ENCODE results near the gene APBB2. TPM values are rescaled to one million over a fixed set of nuclear protein-coding genes. Genes with fewer than 3 reads are reported as not detected.

APBB2 gene
- total and polyA plus RNA-seq, 10 of the 15 experiments (the other 5 are each of a cell fraction or from before 2014, with no cell fraction given), result 2.7 to 24.6 (median 19.0) TPM

DNA sequence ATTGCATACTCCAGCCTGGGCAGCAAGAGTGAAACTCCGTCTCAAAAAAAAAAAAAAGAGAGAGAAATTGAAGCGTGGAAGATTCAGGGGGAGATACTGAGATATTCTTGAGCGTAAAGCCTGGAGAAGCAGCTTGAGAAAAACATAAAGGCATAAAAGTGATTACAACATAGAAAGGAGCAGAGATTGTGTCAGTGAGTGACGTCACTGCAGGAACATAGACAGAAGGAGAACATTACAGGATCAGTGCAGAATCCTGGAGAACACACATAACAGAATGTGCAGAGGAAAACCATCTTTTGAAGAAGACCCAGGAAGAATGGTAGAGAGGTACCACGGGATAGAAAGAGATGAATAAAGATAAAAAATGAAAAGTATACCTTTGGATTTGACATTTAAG is 147.0 kb downstream of the APBB2 start:
- no TSS peak for BruUV-seq (replicated peaks)
- ChIA-PET SMC1A (ENCODE audit: uncharacterized antibody, unreplicated experiment) (interaction anchor here (1.0 kb wide), 1 partner anchor 9 kb away, joined by 3 read pairs; no protein-coding TSS in a partner anchor), POLR2A (no interaction called here), RAD21 (ENCODE audit: unreplicated experiment) (no interaction called here), CTCF (interaction anchor here (1.1 to 1.4 kb wide), 3 partner anchors 12 to 127 kb away, joined by 3 to 4 read pairs (median 3); no protein-coding TSS in a partner anchor)
- Histone ChIP-seq H3K27me3 (replicated peaks in 1 of 2; ENCODE audit: control insufficient read depth in 2 of 2, insufficient read depth in 2 of 2, low read length in 1 of 2) (no peaks in the 10 kb centered on the region), H3K4me3 (no peak overlapping the region), H3K9ac (ENCODE audit: control insufficient read depth, insufficient read depth, low read length) (no peak overlapping the region), H3K79me2 (ENCODE audit: control insufficient read depth, insufficient read depth, low read length) (peaks cover 5% of the 10 kb centered on the region), H3K9me3 (replicated peaks; ENCODE audit: control insufficient read depth, insufficient read depth, low read length) (no peaks in the 10 kb centered on the region; the same call in 2 of the 3 replicates), H3K27ac (ENCODE audit: control insufficient read depth, insufficient read depth) (no peak overlapping the region), H2AFZ (ENCODE audit: control insufficient read depth, low read depth, low read length) (no peak overlapping the region), H3K36me3 (ENCODE audit: control insufficient read depth in 2 of 2, insufficient read depth in 2 of 2, low read length in 1 of 2) (no peaks in the 10 kb centered on the region), H3K4me2 (ENCODE audit: control insufficient read depth, insufficient read depth) (no peak overlapping the region), H3K4me1 (ENCODE audit: control insufficient read depth, insufficient read depth, low read length) (peaks cover 6% of the 10 kb centered on the region), H4K20me1 (ENCODE audit: control insufficient read depth, insufficient read depth) (no peaks in the 10 kb centered on the region)
- DNase-seq (ENCODE audit: low read depth, low spot score) (no peak), ATAC-seq (no peak), FAIRE-seq (no peak)
- intact Hi-C loops (cut with micrococcal nuclease; ENCODE audit: unreplicated experiment), result no loop called here
- WGBS (ENCODE audit: insufficient coverage, insufficient replicate concordance, low lambda C conversion rate, missing lambda C conversion rate), result 92% methylated on average over 5 of the region's 5 CpGs
- in situ Hi-C loops (cut with MboI), result no loop called here
- TF ChIP-seq TBL1XR1 (IDR thresholded peaks at IDR 0.05; ENCODE audit: low read depth, low read length), result no peak

DNA sequence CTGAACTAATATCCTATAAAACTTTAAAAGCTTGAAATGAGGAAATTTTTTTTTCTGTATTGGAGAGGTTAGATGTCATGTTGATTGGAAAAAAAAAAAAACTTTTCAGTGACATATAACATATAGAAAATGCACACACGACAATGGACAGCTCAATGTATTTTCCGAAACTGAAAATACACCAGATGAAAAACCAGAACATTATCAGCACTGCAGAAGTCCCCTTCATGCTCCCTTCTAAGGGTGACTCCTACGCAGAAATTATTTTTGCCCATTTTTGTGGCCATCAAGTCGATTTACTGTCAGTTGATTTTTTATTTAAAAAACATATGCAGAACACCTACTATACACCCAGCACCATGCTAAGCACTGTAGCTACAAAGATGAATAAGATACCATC is 148.3 kb downstream of the APBB2 start:
- FAIRE-seq, result no peak
- RAD21 ChIA-PET (ENCODE audit: unreplicated experiment), result interaction anchor here (0.9 to 1.8 kb wide), 11 partner anchors 8 to 148 kb away, joined by 3 to 9 read pairs (median 4); partner anchors contain the start of gene APBB2
- no peaks in the 10 kb centered on the region for H3K36me3 ChIP-seq (ENCODE audit: control insufficient read depth in 2 of 2, insufficient read depth in 2 of 2, low read length in 1 of 2)
- H3K9me3 ChIP-seq (replicated peaks; ENCODE audit: control insufficient read depth, insufficient read depth, low read length), result no peaks in the 10 kb centered on the region; the same call in 2 of the 3 replicates
- H3K27ac ChIP-seq (ENCODE audit: control insufficient read depth, insufficient read depth), result no peak overlapping the region
- no TSS peak for BruUV-seq (replicated peaks)
- SMC1A ChIA-PET (ENCODE audit: uncharacterized antibody, unreplicated experiment), result interaction anchor here (0.7 to 2.2 kb wide), 16 partner anchors 8 to 146 kb away, joined by 3 to 9 read pairs (median 4); no protein-coding TSS in a partner anchor
- CTCF ChIA-PET, result interaction anchor here (0.6 to 1.7 kb wide), 6 partner anchors 14 to 148 kb away, joined by 3 to 10 read pairs (median 3); partner anchors contain the start of gene APBB2
- DNase-seq (ENCODE audit: low read depth, low spot score), result no peak
- no peaks in the 10 kb centered on the region; the same call in 1 of the 2 replicates for H3K4me1 ChIP-seq (ENCODE audit: control insufficient read depth, insufficient read depth, low read length)
- no peak overlapping the region for H3K9ac ChIP-seq (ENCODE audit: control insufficient read depth, insufficient read depth, low read length)
- H2AFZ ChIP-seq (ENCODE audit: control insufficient read depth, low read depth, low read length), result no peak overlapping the region
- intact Hi-C loops (cut with micrococcal nuclease; ENCODE audit: unreplicated experiment) (no loop called here), in situ Hi-C loops (cut with MboI) (no loop called here)
- H3K79me2 ChIP-seq (ENCODE audit: control insufficient read depth, insufficient read depth, low read length), result peaks cover 2% of the 10 kb centered on the region
- H3K4me3 ChIP-seq, result no peak overlapping the region
- WGBS (ENCODE audit: insufficient coverage, insufficient replicate concordance, low lambda C conversion rate, missing lambda C conversion rate), result 22% methylated on average over 4 of the region's 4 CpGs
- POLR2A ChIA-PET, result interaction anchor here (0.8 to 1.1 kb wide), 2 partner anchors 15 to 74 kb away, joined by 3 to 4 read pairs; no protein-coding TSS in a partner anchor
- no peaks in the 10 kb centered on the region for H3K27me3 ChIP-seq (replicated peaks in 1 of 2; ENCODE audit: control insufficient read depth in 2 of 2, insufficient read depth in 2 of 2, low read length in 1 of 2)
- TF ChIP-seq, protein P1, sequence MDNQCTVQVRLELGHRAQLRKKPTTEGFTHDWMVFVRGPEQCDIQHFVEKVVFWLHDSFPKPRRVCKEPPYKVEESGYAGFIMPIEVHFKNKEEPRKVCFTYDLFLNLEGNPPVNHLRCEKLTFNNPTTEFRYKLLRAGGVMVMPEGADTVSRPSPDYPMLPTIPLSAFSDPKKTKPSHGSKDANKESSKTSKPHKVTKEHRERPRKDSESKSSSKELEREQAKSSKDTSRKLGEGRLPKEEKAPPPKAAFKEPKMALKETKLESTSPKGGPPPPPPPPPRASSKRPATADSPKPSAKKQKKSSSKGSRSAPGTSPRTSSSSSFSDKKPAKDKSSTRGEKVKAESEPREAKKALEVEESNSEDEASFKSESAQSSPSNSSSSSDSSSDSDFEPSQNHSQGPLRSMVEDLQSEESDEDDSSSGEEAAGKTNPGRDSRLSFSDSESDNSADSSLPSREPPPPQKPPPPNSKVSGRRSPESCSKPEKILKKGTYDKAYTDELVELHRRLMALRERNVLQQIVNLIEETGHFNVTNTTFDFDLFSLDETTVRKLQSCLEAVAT (IDR thresholded peaks at IDR 0.05), result no peak
- TF ChIP-seq MEF2A (IDR thresholded peaks at IDR 0.05; ENCODE audit: insufficient read depth, low read depth, low read length) (0 out of 2 replicates have a peak, but pooled peaks have one; percentile 11), TBL1XR1 (IDR thresholded peaks at IDR 0.05; ENCODE audit: low read depth, low read length) (no peak), ZNF592 (IDR thresholded peaks at IDR 0.05) (no peak), RUNX3 (IDR thresholded peaks at IDR 0.05; ENCODE audit: low read length) (peak; percentile 36; the same call in 1 of the 2 replicates), ATF7 (IDR thresholded peaks at IDR 0.05; ENCODE audit: low read depth) (0 out of 2 replicates have a peak, but pooled peaks have one; percentile 12), NFIC (IDR thresholded peaks at IDR 0.05; ENCODE audit: low read depth, low read length) (0 out of 2 replicates have a peak, but pooled peaks have one; percentile 38), ZNF384 (IDR thresholded peaks at IDR 0.05; ENCODE audit: borderline replicate concordance, low read depth, low read length) (peak; percentile 50; the same call in 1 of the 2 replicates)
- ATAC-seq, result peak; percentile 85
- no peaks in the 10 kb centered on the region for H4K20me1 ChIP-seq (ENCODE audit: control insufficient read depth, insufficient read depth)
- no peak overlapping the region for H3K4me2 ChIP-seq (ENCODE audit: control insufficient read depth, insufficient read depth)
